Measurements from ENCODE around the gene DPF3.

GRCh38 chr14:72685456-72685855, 208.4 kb downstream of the DPF3 start:
- TF ChIP-seq CTCF (IDR thresholded peaks at IDR 0.05) (no peak), EZH2 (IDR thresholded peaks at IDR 0.05; ENCODE audit: borderline replicate concordance, insufficient read depth, low read depth, low read length, poor library complexity, severe bottlenecking) (no peak)

All from B cell (primary cell).